Stimulated activated CD8-positive, alpha-beta memory T cell treated with anti-CD3 and anti-CD28 coated beads, Interleukin-4, amount 100 ng/mL, for 4 hours (primary cell): ENCODE measurements around the gene CACNA2D3.

Experiments used
- DNase-seq, 2 donors: peaks; one replicate each; pipeline ENCODE4 v3.0.0-alpha.2; 2020; ENCODE audit warnings: low read depth in 2 of 2, low spot score in 1 of 2

CACNA2D3 gene

DNA sequence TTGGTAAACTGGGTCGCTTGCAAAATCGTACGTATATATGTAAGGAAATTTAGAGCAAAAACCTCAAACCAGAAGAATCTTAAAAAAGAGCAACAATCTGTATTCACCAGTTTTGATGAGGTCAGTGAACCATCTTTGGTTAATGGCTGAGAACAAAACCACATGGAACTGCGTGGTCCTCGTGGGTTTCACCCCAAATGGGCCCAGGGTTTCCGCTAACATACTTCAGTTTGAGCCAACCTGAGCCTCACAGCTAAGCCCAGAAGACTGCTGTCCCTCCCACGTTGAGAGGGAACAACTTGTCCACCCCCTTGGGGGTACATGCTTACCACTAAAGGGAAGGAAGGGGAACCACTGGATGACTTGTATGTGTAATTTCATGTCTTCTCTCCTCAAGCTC, 204.6 kb downstream of the CACNA2D3 start:
- DNase-seq = no peak

- DNase-seq = no peak
These were observed 209.0 kb downstream of the CACNA2D3 start for GRCh38 chr3:54331341-54331740.

DNA sequence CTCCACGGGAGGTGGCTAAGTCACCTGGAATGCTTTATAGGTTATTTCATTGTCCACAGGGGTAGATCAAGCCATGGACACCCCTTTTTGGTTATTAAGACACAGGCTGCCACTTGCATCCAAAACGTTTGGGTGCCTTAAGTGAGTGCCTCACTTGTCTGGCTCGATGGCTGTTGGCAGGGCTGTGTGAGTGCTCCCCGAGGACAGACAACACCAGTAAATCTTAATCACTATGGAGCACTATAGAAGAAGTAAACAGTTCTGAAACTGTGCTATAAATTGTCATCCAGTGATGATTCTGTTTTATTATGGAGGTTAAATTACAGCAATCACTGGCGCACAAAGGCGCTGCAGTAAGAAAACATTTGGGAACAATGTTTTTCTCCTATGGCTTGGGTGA, 215.5 kb downstream of the CACNA2D3 start:
- no peak for DNase-seq

DNA sequence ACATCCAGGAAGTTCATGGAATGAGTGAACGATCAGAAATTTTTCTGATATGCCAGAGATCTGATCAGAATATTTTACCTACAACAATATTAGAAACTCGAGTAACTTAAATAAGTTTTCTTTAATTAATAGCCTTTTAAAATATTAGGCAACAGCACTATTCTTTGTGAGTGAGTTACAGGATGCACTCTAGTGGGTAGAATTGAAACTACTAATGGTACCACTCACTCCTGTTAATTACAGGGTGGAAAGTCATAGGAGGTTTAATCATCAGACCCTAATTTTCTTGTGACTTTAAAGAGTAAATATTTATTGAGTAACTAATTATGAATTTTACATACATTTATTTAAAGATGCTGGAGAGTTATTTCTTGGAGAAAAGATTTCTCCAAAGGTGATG, 217.3 kb downstream of the CACNA2D3 start:
- no peak for DNase-seq

DNA sequence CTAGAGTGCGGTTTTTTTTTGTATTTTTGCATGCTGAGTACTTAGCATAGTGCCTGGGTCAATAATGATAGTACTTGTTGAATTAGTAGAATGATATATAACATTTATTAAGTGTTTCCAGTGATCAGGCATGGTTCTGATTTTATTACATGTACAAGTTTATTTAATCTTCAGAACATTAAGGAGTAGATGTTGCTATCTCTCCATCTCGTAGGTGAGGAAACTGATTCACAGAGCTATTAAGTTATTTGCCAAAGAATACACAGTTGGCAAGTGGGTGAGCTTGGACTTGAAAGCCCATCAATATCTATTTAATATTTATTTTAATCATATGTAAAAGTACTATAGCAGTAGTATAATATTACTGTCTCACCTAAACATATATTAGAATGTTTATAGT, 219.5 kb downstream of the CACNA2D3 start:
- no peak for DNase-seq

GRCh38 chr3:54342676-54343075, 220.3 kb downstream of the CACNA2D3 start:
- no peak for DNase-seq

GRCh38 chr3:54343495-54343894, 221.1 kb downstream of the CACNA2D3 start:
- DNase-seq = no peak

- no peak for DNase-seq
These were observed 222.4 kb downstream of the CACNA2D3 start for GRCh38 chr3:54344601-54345231.

DNA sequence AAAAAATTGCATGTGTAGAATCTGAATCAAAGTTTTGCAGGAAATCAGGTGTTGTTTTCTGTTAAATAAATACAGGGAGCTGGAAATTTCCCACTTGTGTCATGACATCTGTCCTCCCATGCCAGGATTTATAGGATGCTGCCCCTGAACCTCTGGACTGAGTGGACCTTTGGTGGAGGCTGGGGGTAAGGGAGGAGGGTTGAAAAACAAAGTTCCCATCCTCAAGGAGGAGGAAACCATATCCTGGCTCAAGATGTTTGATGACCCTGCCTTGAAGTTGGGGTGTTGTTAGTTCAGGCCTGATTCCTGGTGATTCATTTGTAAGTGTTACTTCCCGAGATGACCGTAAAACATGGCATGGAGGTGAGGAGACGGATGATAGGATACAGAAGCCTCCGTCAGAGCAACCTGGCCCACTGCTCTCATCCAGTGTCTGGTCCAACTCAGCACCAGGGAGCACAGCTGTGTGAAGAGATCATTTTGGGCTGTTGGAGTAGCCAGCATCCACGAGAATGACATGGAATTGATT, 223.6 kb downstream of the CACNA2D3 start:
- no peak for DNase-seq

DNA sequence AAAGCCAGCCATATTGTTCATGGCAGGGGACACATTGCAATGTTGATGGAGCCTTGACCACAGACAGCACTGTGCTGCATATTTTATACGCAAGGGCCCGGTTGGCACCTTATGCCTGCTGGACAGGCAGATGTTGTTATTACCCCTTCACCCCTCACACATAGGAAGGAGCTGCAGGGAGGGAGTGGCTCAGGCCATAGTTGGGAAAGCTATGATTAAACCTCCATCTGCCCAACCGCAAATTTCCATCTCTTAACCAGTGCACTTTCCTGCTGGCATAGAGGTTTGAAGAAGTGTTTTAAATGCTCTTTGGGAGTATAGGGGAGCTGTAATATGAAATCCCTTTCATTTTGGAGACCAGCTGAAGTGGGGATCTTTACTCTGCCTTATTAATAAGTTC, 224.7 kb downstream of the CACNA2D3 start:
- no peak for DNase-seq

DNA sequence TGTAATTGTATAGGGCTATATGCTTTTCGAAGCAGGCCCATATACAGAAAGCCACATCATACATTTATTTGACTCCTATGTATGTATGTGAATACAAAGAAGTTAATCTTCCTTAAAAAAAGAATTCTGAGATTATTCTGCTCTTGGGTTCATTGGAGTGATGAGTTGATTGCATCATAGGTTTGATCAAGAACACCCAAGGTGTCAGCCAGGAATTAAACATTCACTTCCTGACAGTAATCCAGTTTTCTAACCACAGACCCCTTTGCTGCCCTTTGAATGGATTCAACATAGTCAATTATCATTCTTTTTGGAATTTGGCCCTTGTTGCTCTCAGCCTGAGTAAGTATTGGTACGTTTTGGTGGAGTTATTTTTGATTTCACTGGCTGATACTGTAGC, 225.6 kb downstream of the CACNA2D3 start:
- DNase-seq = no peak

DNA sequence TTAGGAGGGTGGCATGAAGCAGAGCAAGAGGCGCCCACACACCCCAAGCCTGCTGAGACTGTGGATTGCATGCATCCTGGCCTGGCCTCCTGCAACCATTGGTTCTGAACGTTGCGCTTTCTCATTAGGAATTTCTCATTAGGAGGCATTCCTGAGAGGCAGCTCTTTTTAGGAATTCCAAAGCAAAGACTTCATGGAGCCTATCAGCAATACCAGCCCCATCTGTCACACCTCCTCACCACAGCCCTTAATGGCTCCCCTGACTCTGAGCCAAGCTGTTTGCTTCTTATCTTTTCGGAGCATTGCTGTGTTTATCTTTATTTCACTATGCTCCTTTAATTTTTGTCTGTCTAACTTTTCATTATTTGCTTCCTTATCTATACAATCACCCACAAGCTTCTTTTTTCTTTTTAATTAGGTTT, 226.9 kb downstream of the CACNA2D3 start:
- DNase-seq = no peak

GRCh38 chr3:54349691-54350090, 227.3 kb downstream of the CACNA2D3 start:
- no peak for DNase-seq

- no peak for DNase-seq
These were observed 231.2 kb downstream of the CACNA2D3 start for GRCh38 chr3:54353546-54353945.

GRCh38 chr3:54353946-54354345, 231.6 kb downstream of the CACNA2D3 start:
- no peak for DNase-seq

DNA sequence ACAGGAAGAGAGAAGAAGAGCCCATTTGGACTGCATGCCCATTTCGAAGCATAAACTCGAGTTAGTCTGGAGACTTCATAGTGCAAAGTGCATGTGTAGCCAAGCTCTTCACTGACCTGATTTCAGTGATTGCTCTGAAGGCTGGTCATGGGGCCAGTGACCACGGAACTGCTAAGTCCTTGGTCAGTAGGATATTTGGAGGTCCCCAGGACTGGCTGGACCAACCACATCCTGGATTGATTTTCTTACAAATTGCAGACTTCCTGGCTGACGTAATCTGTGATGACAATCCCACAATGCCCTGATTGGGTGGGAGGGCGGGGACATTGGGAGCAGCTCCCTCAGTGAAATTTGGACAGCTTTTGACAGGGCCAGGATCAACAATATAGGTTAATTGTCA, 233.4 kb downstream of the CACNA2D3 start:
- no peak for DNase-seq

GRCh38 chr3:54356261-54357045, 234.1 kb downstream of the CACNA2D3 start:
- no peak for DNase-seq

- no peak for DNase-seq
These were observed 234.9 kb downstream of the CACNA2D3 start for GRCh38 chr3:54357301-54357700.

DNA sequence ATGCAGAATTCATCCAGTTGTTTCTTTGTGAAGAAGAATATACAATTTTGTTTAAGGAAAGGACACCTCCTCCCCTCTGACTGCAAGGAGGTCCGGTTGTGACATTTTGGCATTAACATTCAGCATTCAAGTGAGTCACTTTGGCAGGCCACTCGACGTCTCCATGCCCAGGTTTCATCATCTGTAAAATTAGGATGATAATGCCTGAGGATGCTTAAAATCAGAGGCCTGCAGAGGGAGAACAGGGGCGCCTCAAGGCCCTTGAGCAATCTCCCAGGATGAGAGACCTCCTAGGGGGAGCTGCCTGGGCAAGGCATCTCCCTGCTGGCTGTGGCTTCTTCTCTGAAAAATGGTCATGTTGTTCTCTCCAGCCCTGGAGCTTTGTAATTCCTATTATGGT, 236.0 kb downstream of the CACNA2D3 start:
- no peak for DNase-seq

DNA sequence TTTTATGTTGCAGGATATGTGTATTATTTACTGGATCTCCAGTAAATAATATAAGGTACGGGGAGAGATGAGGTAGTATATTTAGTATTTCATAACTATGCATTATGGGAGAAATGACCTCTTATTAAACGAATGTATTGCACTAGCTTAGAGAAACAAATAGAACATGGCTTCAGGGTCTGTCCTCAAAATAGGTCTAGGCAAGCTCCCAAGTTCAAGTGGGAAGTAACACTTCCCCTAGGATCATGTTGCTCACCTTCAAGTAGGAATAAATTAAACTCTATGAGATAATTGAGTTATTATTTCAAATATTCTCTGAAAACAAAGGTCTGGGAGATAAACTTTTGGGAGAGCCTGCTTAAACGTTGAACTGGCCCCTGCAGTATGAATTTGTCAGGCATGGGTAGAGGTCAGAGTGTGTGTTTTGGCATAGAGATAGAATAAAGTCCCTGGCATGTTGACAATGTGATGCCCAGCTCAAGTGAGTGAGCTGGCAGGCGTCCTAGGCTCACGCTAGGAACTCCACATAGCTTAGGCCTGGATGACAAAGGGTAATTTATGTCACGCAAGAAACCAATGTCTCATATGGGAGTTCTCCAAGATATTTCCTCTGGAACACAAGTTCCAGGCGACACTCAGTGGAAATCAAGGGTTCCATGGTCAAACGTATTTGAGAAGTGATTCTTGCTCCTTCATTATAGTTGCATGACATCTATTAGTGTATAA, 236.8 kb downstream of the CACNA2D3 start:
- DNase-seq = no peak

GRCh38 chr3:54360320-54360719, 238.0 kb downstream of the CACNA2D3 start:
- DNase-seq = no peak

DNA sequence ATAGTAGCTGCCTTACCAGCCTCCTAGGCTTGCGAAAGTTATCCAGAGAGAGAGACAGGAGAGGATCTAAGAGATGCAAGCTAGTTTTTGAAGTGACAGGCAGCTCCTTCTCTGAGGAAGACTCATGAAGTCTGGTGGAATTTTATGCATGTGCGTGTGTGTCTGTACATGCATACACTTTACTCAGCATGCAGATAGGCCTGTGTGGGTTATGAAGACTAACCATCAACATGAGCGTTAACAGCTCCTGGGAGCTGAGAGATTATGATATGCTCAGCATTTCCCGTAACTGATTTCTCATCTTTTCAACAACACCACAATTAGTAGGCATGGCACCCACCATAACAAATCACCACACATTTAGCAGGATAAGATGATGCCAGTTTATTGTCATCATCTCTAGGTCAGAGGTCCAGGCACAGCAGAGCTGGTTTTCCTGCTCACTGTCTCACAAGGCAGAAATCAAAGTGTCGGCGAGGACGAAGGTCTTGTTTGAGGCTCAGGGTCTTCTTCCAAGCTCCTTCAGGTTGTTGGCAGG, 239.5 kb downstream of the CACNA2D3 start:
- no peak for DNase-seq
